Right ventricle myocardium inferior (tissue), 1 donor: ENCODE measurements around the gene RNF19B. TPM values are rescaled to one million over a fixed set of nuclear protein-coding genes. Genes with fewer than 3 reads are reported as not detected.

Experiments
- ATAC-seq: fragments of 200-7000 bp; cut with Tn5 transposase; one replicate; pipeline ENCODE4 v1.9.1; 2020; ENCODE audit warnings: mild to moderate bottlenecking, moderate library complexity
- DNase-seq: peaks from one replicate; pipeline ENCODE4 v3.0.0; 2021; ENCODE audit errors: missing footprints
- intact Hi-C: fragments of 100-400 bp; cut with DNase I; formaldehyde crosslinking; loops from one replicate; pipeline ENCODE4 v1.11.0; 2022
- total RNA-seq: library from RNA; stranded (reverse); fragmentation: NEBNext Ultra II Directional; extraction: Animal tissue kit (Norgen Biotek cat#: 25700); gene quantifications from one replicate; pipeline ENCODE4 v1.2.1, GENCODE V29; 2021
- donor health status: DM: no; HTN: yes; CAD: no; lungs with severe emphysema.

RNF19B gene
- total RNA-seq, 1 donor from 2014 or later: 15.5 TPM

DNA sequence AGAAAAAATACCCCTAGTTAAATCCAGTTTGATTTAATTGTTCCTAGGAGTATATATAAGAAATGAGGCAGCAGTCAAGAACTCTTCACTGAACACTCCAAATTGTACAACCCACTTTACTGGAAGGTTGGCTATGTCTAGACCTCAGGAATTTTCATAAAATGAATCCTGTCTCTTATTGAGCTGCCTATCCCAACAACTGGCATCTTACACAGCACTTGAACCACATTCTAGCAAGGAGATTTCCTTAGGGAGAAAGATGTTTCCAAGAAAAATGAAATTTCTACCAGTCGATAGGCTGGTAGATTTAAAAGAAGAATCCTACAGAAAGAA is 16.3 kb downstream of the RNF19B start:
- no peak for DNase-seq
- no peak for ATAC-seq
- intact Hi-C loops: no loop called here

DNA sequence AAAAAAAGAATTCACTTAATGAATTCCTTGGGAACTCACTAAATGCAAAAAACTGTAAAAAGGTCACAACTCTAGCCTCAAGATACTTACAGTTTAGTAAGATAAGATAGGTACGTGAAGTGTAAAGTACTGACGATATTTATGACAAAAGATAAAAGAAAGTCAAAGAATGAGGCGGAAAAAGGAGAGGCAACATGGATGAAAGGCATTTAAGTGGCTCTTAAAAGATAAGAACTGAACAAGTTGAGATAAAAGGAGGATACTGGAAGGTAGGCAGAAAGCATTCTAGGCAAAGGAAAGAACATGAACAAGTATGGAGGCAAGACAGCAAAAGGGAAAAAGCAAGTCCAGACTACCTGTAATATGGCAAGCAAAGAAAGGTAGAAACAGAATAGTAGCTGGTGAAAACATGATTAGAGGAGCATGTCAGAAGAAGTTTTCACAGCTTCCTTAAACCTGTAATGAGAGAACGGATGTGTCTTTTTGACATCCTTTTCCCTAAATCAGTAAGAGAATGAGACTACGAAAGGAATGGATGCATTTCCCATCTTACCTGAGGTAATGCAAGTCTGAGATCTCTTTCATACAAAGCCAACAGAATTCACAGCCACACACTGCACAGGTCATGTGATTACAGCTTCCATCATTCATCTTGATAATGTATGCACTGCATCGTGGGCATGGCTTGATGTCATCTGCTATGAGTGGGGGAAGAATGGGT is 16.8 kb downstream of the RNF19B start:
- no peak for ATAC-seq
- intact Hi-C loops: no loop called here

DNA sequence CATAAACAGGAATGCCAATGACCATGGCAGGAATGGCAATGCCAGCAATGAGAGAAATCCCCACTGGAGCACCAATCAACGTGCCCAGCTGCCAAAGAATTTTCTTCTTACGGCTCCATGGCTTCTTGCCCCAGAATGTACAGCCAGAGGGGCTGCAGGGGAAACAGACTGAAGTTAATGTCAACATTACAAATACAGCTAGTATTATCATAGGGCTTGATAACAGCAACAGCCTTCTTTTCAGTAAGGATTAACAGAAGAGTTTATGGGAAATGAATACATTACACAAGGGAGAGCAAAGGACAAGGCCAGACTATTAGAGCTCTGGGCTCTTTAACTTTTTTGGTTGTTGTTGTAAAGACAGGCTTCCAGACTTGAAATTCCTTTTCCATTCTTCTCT is 18.2 kb downstream of the RNF19B start:
- intact Hi-C loops: no loop called here
- DNase-seq (no peak), ATAC-seq (no peak)

More for the DNA sequence above, 16.8 kb downstream of the RNF19B start:
- DNase-seq: no peak

DNA sequence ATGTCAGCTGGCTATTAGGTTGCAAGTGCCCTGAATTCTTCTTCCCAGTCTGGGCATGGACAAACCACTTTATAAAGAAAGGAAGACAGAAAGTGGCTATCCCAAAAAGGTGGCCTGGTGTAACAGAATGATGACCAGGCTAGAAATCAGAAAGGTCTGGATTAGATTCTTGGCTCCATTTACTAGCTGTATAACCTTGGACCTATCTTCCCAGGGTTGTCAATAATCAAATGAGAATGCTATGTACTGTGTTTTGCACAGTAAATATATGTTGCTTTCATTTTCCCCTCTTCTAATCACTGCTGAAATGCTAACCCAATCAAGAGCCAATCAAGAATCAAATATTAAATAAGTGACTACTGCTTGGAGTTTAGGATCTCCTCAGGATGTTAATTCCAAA is 20.4 kb downstream of the RNF19B start:
- no peak for DNase-seq
- ATAC-seq: no peak
- intact Hi-C loops: no loop called here

DNA sequence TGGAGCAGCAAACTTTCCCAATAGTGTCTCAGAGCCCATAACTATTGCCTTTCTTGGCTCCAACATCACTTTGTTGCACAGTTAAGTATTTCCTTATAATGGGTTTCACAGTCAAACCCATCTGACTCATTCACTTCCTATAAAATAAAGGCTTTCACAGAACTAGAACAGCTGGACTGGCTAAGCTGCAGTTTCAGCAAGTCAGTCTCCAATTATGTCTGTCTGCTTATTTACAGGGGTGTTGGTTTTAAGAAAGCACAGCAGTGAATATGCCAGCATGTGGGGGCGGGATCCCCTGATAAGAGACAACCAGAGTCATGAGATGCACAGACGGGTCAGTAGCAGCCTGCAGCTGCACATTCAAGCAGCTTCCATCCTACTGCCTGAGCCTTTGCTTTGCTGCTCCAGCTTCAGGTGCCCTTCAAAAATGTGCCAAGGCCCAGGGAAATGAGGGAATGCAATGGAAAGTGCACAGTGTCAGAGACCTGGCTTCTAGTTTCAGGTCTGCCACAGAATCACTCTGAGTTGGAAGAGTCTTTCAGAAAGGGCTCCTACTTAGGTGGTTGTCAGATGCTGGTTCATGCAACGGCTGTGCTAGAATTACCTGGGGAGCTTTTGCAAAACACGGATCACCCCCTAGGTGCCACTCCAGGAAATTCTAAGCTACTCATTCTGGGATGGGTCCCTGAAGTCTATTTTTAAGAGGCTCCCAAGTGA is 24.8 kb downstream of the RNF19B start:
- ATAC-seq (peak; percentile 91), DNase-seq (no peak)
- intact Hi-C loops: no loop called here

DNA sequence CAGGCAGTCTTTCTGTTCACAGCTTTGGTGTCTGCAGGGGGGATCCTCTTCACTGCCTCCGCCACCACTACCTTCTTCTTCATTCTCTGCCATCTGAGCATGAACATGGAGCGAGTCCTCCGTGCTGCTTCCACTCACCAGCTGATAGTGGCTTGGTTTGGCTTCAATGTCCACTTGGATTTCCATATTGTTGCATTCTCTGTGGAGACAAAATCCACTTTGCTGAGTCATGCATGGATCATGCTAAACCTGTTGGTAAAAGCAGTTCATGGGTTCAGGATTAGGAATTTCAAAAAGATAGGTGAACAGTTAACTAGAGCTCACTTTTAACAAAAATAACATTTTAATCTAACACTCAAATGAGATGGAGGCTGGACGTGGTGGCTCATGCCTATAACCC is 27.5 kb downstream of the RNF19B start:
- DNase-seq (no peak), ATAC-seq (no peak)
- intact Hi-C loops: loop anchor here (1.0 kb wide), 1 partner anchor 118 kb away; no protein-coding TSS in a partner anchor

DNA sequence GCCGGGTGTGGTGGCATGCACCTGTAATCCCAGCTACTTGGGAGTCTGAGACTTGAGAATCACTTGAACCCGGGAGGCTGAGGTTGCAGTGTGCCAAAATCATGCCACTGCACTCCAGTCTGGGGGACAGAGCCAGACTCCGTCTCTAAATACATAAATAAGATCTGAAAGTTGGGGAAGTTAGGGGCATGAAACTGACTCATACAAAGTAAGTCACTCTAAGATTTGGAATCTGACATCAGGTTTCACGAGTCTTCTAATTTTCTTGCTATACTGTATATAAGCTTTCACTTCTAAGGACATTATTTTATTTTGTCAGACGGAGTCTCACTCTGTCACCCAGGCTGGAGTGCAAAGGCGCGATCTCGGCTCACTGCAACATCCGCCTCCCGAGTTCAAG is 30.1 kb downstream of the RNF19B start:
- intact Hi-C loops: no loop called here
- ATAC-seq (no peak), DNase-seq (no peak)

DNA sequence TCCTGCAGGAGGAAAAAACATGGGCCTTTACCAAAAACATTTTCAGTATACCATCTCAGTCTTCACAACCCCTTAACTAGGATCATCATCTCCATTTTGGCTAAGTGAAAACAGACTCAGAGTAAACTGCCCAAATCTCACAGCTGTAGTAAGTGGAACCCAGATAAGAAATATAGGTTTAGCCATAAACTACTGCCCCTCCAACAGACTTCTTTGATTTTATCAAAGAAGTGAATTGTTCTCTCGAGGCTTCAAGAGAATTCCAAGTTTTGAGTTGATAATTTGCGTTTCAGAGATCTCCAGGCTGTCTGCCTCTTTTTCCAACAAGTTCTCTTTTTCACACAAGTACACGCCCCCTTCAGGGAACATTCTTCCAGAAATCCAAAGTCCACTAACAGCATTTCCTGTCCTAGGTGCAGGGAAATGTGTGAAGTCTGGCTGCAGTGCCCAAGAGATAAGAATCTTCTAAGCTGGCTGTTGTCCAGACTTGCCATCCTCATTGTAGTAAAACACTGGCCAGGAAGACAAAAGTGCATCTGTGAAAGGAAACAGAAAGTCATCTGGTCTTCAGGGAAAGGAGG is 30.8 kb downstream of the RNF19B start:
- intact Hi-C loops: loop anchor here (1.0 to 2.0 kb wide), 2 partner anchors 121 to 151 kb away; no protein-coding TSS in a partner anchor
- peak; percentile 13 for ATAC-seq
- no peak for DNase-seq

DNA sequence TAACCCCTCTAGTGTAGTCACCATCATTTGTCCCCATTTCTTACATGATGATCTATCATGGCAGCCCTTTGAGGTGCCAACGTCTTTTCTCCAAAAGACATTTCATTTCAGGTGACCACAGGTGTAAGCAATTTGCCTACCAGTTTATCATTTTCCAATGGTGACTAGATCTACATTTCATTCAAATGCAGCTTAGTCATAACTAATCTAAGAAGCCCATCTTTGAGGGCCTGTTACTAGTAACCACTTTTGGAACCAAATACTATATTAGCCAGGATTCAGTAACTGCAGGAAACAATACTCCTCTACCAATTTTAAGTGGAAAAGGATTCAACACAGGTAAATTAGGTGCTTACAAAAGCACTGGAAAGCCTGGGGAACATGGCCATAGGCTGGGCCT is 32.8 kb downstream of the RNF19B start:
- no peak for DNase-seq
- ATAC-seq: no peak
- intact Hi-C loops: loop anchor here (2.0 kb wide), 1 partner anchor 153 kb away; no protein-coding TSS in a partner anchor

DNA sequence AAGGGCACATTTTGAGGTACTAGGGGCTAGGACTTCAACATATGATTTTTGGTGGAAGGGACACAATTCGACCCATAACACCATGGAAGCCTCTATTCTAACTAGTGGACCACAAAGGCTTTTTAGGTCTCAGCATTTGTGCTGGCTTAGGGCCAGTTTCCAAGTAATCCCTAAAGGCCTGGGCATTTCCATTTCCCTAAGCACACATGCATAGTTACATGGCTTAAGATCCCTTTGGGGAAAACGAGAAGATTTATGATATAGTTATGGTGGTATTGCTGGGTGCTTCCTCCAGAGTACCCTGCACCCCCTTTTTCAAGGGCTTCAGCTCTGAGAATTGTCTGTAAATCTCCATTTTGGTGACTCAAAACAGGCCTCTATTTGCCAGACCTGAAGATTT is 35.2 kb downstream of the RNF19B start:
- ATAC-seq (no peak), DNase-seq (no peak)
- intact Hi-C loops: no loop called here

DNA sequence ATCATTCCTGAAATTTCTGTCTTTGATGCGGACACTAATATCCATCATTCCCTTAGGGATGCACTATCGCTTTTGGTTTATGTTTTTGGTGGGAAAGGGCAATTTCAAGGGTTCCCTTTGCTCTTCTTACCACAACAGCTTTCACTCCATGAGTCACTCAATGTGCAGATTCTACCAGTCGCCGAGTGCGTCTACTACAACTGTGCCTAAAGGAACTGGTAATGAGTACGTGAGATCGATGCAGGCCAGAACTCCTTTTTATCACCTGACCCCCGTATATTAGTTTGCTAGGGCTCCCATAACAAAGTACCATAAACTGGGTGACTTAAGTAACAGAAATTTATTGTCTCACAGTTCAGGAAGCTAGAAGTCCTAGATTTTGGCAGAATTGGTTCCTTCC is 35.9 kb downstream of the RNF19B start:
- intact Hi-C loops: no loop called here
- ATAC-seq (no peak), DNase-seq (no peak)

DNA sequence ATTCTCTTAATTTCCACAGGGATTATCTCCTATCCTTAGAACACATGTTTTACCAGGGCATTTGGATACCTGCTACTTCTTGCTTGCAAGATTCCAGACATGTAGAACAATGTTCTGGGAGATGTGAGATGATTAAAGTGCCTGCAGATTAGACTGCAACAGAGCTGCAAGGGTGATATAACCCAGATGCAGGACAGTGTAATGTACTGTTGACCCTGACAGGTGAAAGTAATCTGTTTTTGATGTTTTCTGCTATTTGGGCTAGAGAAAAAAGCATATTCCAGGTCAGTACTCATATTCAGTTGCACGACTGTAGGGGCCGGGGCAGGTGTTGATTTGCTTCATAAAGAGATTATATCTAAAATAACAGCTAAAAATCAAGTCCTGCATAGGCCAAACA is 36.3 kb downstream of the RNF19B start:
- no peak for DNase-seq
- intact Hi-C loops: no loop called here
- ATAC-seq: no peak

DNA sequence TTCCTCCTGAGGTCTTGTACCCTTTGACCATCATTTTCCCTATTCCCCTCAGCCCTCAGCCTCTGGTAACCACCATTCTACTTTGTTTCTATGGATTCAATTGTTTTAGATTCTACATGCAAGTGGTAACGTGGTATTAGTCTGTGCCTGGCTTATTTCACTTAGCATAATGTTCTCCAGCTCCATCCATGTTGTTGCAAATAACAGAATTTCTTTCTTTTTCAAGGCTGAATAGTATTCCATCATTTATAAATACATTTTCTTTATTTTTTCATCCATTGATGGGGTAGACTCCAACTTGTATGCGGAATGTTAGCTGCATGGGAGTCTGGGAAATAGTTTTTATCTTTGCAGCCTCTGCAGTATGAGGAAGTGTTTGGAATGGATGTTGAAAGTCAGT is 37.2 kb downstream of the RNF19B start:
- ATAC-seq (no peak), DNase-seq (no peak)
- intact Hi-C loops: no loop called here

DNA sequence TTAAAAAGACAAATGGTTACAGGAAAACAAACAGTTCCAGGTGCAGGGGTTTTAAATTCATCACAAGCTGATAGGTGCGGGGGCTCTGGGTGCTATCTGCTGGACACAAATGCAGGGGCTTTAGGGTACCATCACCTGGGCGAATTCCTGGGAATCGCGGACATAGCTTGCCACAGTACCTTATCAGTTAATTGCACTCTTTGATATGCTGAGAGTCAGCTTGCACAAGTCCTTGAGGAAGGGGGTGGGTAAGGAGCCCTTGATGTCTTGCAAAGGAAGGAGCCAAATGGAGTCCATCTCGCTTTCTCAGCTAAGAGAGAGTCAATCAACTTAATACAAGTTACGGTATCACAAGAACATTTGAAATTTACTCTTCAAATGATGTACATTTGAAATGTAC is 38.0 kb downstream of the RNF19B start:
- no peak for DNase-seq
- intact Hi-C loops: no loop called here
- no peak for ATAC-seq

DNA sequence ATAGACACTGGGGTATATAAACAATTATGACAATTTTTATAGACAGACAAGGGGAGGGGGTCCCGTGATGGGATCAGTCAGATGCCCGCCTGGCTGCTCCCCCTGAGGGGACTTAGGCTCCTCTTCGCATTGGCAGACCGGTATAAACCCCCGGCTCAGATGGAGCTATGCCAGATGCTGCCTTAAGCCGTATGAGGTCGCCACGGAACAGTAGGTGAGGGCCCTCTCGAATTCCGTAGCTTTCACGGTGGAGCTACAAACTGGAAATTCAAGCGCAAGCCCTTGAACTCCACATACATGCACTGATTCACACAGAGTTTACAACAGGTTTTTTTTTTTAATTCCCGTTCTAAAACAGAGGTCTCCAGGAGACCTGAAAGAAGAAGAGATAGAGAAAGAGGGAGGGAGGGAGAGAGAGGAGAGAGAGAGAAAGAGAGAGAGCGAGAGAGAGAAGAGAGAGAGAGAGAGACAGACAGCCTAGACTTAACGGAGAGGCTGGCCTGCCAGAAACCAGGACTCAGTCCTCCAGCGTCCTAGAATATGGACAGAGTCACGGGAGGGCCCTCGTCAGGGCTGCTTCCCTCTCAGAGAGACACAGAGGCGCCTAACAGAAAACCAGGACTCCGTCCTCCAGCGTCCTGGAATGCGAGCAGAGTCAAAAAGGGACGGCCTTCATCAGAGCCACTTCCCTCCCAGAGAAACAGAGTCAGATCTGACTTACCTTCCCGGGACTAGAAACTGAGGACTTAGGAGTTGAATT is 39.0 kb downstream of the RNF19B start:
- ATAC-seq: peak; percentile 59
- intact Hi-C loops: no loop called here
- no peak for DNase-seq

DNA sequence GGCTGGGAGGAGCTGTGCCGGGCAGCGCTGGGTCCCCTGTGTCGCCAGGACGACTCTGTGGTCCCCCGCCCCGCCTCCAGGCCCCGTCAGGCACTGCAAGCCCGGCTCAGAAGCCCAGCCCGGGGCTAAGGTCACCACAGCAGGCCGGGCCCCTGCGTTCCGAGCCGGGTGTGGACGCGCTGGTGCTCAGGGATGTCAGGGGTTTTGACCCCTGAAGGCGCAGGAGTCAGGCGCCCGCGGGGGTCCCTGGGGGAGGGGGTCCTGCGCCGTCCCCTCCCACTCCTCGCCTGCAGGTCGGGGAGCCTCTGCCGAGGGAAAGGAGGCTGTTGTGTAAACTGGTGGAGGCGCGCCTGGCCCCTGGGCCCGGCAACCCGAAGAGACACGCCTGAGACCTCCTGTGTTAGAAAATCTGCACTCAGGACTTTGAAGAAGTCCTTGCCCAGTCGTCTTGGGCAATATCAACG is 39.7 kb downstream of the RNF19B start:
- intact Hi-C loops: no loop called here
- DNase-seq (no peak), ATAC-seq (peak; percentile 53)

DNA sequence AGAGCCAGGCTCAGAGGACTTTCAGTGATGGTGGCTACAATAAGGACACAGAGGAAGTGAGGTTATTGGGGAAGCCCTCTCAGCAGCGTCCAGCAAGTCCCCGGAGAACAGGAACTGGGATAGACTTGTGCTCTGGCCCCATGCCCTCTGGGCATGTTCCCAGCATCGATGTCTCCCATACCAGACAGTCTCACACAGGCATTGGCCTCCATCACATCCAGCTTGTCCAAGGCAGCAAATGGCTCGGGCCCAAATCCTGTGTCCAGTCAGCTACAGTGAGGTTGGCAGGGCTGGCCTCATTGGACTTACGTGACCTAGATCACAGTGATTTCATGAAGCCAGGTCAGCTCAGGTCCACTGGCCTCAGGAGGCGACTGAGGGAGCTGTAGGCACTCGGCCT is 43.8 kb downstream of the RNF19B start:
- intact Hi-C loops: no loop called here
- peak; percentile 81 for ATAC-seq
- peak; percentile 84 for DNase-seq

DNA sequence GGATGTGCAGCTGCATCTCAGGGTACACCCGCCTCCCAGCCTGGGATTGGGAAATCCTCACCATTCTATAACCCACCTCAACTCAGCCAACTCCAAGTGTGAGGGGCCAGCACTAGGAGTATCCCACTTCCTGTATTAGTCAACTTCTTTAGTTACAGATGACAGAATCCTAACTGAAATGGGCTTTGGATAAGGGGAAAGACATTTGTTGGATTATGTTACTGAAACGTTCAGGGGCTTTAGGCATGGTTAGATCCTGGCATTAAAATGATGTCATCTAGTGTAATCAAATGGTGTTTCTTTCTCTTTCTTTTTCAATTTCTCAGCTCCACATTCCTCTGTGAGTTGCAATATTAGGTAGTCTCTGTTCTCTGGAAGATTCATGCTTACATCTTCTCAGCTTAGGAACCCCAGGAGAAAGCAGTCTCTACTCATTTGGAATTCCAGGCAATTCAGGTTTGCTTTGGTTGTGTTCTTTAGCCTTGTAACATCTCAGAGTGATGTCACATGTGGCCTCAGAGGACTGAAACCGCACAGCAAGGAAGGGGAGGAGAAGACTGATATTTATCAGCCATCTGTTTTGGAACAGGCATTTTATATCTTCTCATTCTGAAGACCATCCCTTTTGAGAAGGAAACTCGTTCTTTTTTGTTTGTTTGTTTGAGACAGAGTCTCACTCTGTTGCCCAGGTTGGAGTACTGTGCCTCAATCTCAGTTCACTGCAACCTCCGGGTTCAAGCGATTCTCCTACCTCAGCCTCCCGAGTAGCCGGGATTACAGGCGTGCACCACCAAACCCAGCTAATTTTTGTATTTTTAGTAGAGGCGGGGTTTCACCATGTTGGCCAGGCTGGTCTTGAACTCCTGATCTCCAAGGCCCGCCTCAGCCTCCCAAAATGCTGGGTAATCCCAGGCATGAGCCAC is 44.5 kb downstream of the RNF19B start:
- DNase-seq: no peak
- intact Hi-C loops: no loop called here
- ATAC-seq: no peak
